GM23338 (cell line): ENCODE measurements around the gene ZCCHC14. TPM values are rescaled to one million over a fixed set of nuclear protein-coding genes. Genes with fewer than 3 reads are reported as not detected.

ENCODE experiments used
- EZH2 ChIP-seq: fragments of 200-600 bp; sonication (generic); IDR thresholded peaks from one replicate; pipeline ENCODE4 v1.8.0; 2017; ENCODE audit warnings: antibody characterized with exemption, mild to moderate bottlenecking, low read depth; ENCODE audit not compliant: unreplicated experiment
- POLR2AphosphoS5 ChIP-seq: IDR thresholded peaks from 2 replicates; pipeline ENCODE4 v1.6.1; 2016; ENCODE audit warnings: antibody characterized with exemption, low read depth
- REST ChIP-seq: IDR thresholded peaks from one replicate; pipeline ENCODE4 v1.6.1; 2018; ENCODE audit warnings: antibody characterized with exemption; ENCODE audit not compliant: unreplicated experiment
- ZNF114 ChIP-seq: fragments of 250-450 bp; sonication (Bioruptor Pico); IDR thresholded peaks from 2 replicates; pipeline ENCODE4 v1.5.0; 2020; ENCODE audit warnings: mild to moderate bottlenecking, moderate library complexity
- polyA plus RNA-seq: library from polyadenylated mRNA; unstranded; fragments of >200 nt; fragmentation: Nextera tagmentation; extraction: Ambion mirVana; gene quantifications from 2 replicates; pipeline ENCODE4 v1.2.1, GENCODE V29; 2016
- total RNA-seq: library from RNA; depleted of rRNA; stranded (reverse); fragments of >200 nt; shearing (Covaris generic); gene quantifications from 2 replicates; pipeline ENCODE4 v1.2.3, GENCODE V29; 2014
- TF ChIP-seq, protein P1 (sequence below): fragments of 250-450 bp; sonication (Bioruptor Pico); IDR thresholded peaks from 2 replicates; pipeline ENCODE4 v1.5.0; 2020; ENCODE audit warnings: mild to moderate bottlenecking, moderate library complexity

ZCCHC14 gene
- total and polyA plus RNA-seq, 2 experiments from 2014 or later, result 6.8 to 22.4 TPM

DNA sequence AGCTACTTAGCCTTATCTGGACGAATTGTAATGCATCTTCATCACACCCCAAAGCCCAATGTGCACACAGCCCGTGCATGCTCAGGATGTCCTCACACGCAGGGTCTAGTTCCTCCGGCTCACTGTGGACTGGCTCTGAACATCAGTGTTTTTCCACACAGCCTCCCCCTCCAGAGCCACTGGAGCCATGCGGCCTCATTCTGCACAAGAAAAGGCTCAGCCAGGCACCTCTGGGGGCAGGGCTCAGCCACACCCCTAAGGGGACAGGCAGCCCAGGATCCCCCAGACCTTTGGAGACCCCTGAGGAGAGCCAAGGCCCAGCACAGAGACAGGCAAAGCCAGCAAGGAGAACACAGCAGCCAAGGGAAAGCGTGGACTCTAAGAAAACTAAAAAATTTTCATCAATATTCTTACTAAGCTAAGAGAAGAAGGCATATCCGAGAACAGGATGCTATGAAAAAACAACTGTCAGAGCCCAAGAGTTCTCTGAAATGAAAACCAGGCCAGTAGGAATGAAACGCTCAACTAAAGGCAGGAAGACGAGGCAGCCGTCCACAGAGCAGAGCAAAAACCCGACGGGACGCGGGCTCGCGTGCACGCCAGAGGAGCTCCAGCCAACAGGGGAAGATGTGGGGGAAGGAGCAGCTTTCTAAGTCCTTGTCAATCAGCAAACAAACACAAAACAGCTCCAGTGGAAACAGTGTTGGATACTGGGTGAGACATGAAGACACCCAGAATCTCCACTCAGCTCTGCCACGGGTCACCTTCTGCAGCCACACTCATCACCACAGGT lies 66.2 kb downstream of the ZCCHC14 start (continued):
- TF ChIP-seq, protein P1, sequence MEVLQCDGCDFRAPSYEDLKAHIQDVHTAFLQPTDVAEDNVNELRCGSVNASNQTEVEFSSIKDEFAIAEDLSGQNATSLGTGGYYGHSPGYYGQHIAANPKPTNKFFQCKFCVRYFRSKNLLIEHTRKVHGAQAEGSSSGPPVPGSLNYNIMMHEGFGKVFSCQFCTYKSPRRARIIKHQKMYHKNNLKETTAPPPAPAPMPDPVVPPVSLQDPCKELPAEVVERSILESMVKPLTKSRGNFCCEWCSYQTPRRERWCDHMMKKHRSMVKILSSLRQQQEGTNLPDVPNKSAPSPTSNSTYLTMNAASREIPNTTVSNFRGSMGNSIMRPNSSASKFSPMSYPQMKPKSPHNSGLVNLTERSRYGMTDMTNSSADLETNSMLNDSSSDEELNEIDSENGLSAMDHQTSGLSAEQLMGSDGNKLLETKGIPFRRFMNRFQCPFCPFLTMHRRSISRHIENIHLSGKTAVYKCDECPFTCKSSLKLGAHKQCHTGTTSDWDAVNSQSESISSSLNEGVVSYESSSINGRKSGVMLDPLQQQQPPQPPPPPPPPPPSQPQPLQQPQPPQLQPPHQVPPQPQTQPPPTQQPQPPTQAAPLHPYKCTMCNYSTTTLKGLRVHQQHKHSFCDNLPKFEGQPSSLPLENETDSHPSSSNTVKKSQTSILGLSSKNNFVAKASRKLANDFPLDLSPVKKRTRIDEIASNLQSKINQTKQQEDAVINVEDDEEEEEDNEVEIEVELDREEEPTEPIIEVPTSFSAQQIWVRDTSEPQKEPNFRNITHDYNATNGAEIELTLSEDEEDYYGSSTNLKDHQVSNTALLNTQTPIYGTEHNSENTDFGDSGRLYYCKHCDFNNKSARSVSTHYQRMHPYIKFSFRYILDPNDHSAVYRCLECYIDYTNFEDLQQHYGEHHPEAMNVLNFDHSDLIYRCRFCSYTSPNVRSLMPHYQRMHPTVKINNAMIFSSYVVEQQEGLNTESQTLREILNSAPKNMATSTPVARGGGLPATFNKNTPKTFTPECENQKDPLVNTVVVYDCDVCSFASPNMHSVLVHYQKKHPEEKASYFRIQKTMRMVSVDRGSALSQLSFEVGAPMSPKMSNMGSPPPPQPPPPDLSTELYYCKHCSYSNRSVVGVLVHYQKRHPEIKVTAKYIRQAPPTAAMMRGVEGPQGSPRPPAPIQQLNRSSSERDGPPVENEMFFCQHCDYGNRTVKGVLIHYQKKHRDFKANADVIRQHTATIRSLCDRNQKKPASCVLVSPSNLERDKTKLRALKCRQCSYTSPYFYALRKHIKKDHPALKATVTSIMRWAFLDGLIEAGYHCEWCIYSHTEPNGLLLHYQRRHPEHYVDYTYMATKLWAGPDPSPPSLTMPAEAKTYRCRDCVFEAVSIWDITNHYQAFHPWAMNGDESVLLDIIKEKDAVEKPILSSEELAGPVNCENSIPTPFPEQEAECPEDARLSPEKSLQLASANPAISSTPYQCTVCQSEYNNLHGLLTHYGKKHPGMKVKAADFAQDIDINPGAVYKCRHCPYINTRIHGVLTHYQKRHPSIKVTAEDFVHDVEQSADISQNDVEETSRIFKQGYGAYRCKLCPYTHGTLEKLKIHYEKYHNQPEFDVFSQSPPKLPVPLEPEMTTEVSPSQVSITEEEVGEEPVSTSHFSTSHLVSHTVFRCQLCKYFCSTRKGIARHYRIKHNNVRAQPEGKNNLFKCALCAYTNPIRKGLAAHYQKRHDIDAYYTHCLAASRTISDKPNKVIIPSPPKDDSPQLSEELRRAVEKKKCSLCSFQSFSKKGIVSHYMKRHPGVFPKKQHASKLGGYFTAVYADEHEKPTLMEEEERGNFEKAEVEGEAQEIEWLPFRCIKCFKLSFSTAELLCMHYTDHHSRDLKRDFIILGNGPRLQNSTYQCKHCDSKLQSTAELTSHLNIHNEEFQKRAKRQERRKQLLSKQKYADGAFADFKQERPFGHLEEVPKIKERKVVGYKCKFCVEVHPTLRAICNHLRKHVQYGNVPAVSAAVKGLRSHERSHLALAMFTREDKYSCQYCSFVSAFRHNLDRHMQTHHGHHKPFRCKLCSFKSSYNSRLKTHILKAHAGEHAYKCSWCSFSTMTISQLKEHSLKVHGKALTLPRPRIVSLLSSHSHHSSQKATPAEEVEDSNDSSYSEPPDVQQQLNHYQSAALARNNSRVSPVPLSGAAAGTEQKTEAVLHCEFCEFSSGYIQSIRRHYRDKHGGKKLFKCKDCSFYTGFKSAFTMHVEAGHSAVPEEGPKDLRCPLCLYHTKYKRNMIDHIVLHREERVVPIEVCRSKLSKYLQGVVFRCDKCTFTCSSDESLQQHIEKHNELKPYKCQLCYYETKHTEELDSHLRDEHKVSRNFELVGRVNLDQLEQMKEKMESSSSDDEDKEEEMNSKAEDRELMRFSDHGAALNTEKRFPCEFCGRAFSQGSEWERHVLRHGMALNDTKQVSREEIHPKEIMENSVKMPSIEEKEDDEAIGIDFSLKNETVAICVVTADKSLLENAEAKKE (CRISPR knock-in tag), result no peak
- TF ChIP-seq EZH2 (no peak), ZNF114 (CRISPR knock-in tag) (no peak), REST (no peak), POLR2AphosphoS5 (no peak)
